Stomach (tissue), 9 donors: ENCODE data around the gene CCDC88C. TPM values are rescaled to one million over a fixed set of nuclear protein-coding genes. Genes with fewer than 3 reads are reported as not detected.

ENCODE experiments used
- DNase-seq, 2 donors: peaks; one replicate each; pipeline versions ENCODE4 v3.0.0 to v3.0.0-alpha.2; 2013 to 2019
- H3K27ac ChIP-seq, 5 donors: fragments of 200-600 bp in 4 of 5; sonication (generic) in 4 of 5; one replicate each; pipeline ENCODE4 v1.5.1; 2013 to 2019; ENCODE audit warnings: mild to moderate bottlenecking in 1 of 5, moderate library complexity in 1 of 5
- H3K27me3 ChIP-seq, 3 donors: fragments of 200-600 bp; sonication (generic); one replicate each; pipeline ENCODE4 v1.5.1; 2017 to 2019; ENCODE audit warnings: mixed run types in 1 of 3
- H3K36me3 ChIP-seq, 4 donors: fragments of 200-600 bp; sonication (generic); 1 replicate in 3 of 4; 2 replicates in 1 of 4; pipeline ENCODE4 v1.5.1; 2016 to 2019
- H3K4me1 ChIP-seq, 4 donors: fragments of 200-600 bp; sonication (generic); one replicate each; pipeline ENCODE4 v1.5.1; 2016 to 2019
- H3K4me3 ChIP-seq, 4 donors: fragments of 200-600 bp; sonication (generic) in 3 of 4; one replicate each; pipeline ENCODE4 v1.5.1; 2016 to 2019; ENCODE audit warnings: mild to moderate bottlenecking in 1 of 4
- H3K9me3 ChIP-seq, 4 donors: fragments of 200-600 bp; sonication (generic); one replicate each; pipeline ENCODE4 v1.5.1; 2016 to 2019
- CTCF ChIP-seq, 7 experiments: fragments of 450-650 bp in 4 of 7; fragments of 200-600 bp in 3 of 7; sonication (generic) in 3 of 7; IDR thresholded peaks; one replicate each; pipeline ENCODE4 v1.5.1; 2016 to 2019; ENCODE audit warnings: antibody characterized with exemption in 7 of 7, control low read depth in 2 of 7, mild to moderate bottlenecking in 1 of 7
- EP300 ChIP-seq: sonication (generic); formaldehyde crosslinking; IDR thresholded peaks from one replicate; pipeline ENCODE4 v1.6.1; 2017; ENCODE audit warnings: antibody characterized with exemption
- POLR2A ChIP-seq, 4 donors: fragments of 450-650 bp; IDR thresholded peaks; one replicate each; pipeline ENCODE4 v1.6.1; 2016; ENCODE audit warnings: antibody characterized with exemption in 4 of 4, control low read depth in 2 of 4, mild to moderate bottlenecking in 1 of 4, moderate library complexity in 1 of 4
- POLR2AphosphoS5 ChIP-seq, 3 donors: sonication (generic); formaldehyde crosslinking; IDR thresholded peaks; one replicate each; pipeline ENCODE4 v1.6.1; 2016; ENCODE audit warnings: antibody characterized with exemption in 3 of 3
- WGBS, 5 donors: extraction: QIAGEN DNeasy Blood & Tissue Kit in 3 of 5; methylation state at CpG; one replicate each; pipeline versions ENCODE4 v1.1.5 to v1.1.7; 2013 to 2018; 5-methylcytosine and 5-hydroxymethylcytosine counted together
- intact Hi-C: fragments of 100-400 bp; cut with DNase I; formaldehyde crosslinking; loops from one replicate; pipeline ENCODE4 v1.15.1; 2023; ENCODE audit warnings: low total_unique reads
- polyA plus RNA-seq, 3 donors: library from polyadenylated mRNA; stranded (reverse); fragments of 200-250 nt; gene quantifications; one replicate each; pipeline ENCODE4 v1.2.3, GENCODE V29; 2013
- total RNA-seq, 5 donors: library from RNA; depleted of rRNA; stranded (reverse); fragments of >200 nt; gene quantifications; one replicate each; pipeline versions ENCODE4 v1.1.0 to v1.2.3, GENCODE V29; 2014 to 2016
- donor health status: healthy with polysubstance abuse.
- donor health status: Bipolar disorder and iron deficiency.
- donor health status: healthy.

Gene CCDC88C
- total and polyA plus RNA-seq, 8 donors, result 10.5 to 66.9 (median 22.3) TPM

- H3K9me3 ChIP-seq, result no peaks in the 10 kb centered on the region
- peak overlapping the region; percentile 53 to 80 (median 61) for H3K27ac ChIP-seq
- DNase-seq, result peak; percentile 90 to 93
- peaks cover 21 to 46% (median 28%) of the 10 kb centered on the region in 4 donors for H3K4me1 ChIP-seq
- TF ChIP-seq CTCF (IDR thresholded peaks at IDR 0.05) (peak in 6 of 7 experiments; percentile 84 to 97 (median 96)), EP300 (no peak), POLR2AphosphoS5 (IDR thresholded peaks at IDR 0.05) (peak in 1 of 3 donors; percentile 34)
- H3K4me3 ChIP-seq, result peak overlapping the region in 3 of 4 donors; percentile 28 to 36 (median 34)
- peaks cover 0 to 51% (median 39%) of the 10 kb centered on the region in 4 donors for H3K36me3 ChIP-seq
- intact Hi-C loops, result loop anchor here (5.0 kb wide), 1 partner anchor 98 kb away; no protein-coding TSS in a partner anchor
- no peaks in the 10 kb centered on the region for H3K27me3 ChIP-seq
- WGBS, 5 donors, result 31 to 52% (median 39%) methylated on average over 24 to 25 of the region's 25 CpGs
These were observed 93.7 kb downstream of the CCDC88C start for GRCh38 chr14:91323671-91324605.

- Histone ChIP-seq H3K4me3 (no peak overlapping the region), H3K27me3 (no peaks in the 10 kb centered on the region), H3K27ac (peak overlapping the region in 4 of 5 donors; percentile 59 to 80 (median 62)), H3K9me3 (no peaks in the 10 kb centered on the region), H3K36me3 (peaks cover 0 to 54% (median 43%) of the 10 kb centered on the region in 4 donors), H3K4me1 (peaks cover 21 to 51% (median 32%) of the 10 kb centered on the region in 4 donors)
- WGBS, 5 donors, result 89 to 96% (median 92%) methylated on average over 6 of the region's 6 CpGs
- TF ChIP-seq POLR2AphosphoS5 (IDR thresholded peaks at IDR 0.05) (no peak), POLR2A (IDR thresholded peaks at IDR 0.05) (no peak), CTCF (IDR thresholded peaks at IDR 0.05) (no peak), EP300 (no peak)
- no peak for DNase-seq
- intact Hi-C loops, result loop anchor here (5.0 kb wide), 1 partner anchor 99 kb away; no protein-coding TSS in a partner anchor
These were observed 94.6 kb downstream of the CCDC88C start for GRCh38 chr14:91323031-91323430.

GRCh38 chr14:91322623-91323022 lies 95.0 kb downstream of the CCDC88C start:
- intact Hi-C loops, result loop anchor here (5.0 kb wide), 1 partner anchor 100 kb away; no protein-coding TSS in a partner anchor
- H3K36me3 ChIP-seq, result peaks cover 0 to 54% (median 43%) of the 10 kb centered on the region in 4 donors
- peaks cover 25 to 55% (median 36%) of the 10 kb centered on the region in 4 donors for H3K4me1 ChIP-seq
- H3K9me3 ChIP-seq, result no peaks in the 10 kb centered on the region
- H3K27me3 ChIP-seq, result no peaks in the 10 kb centered on the region
- WGBS, 5 donors, result 76 to 91% (median 86%) methylated on average over 6 of the region's 6 CpGs
- H3K4me3 ChIP-seq, result no peak overlapping the region
- no peak for DNase-seq
- H3K27ac ChIP-seq, result peak overlapping the region in 1 of 5 donors; percentile 80
- no peak for TF ChIP-seq POLR2A (IDR thresholded peaks at IDR 0.05)
- TF ChIP-seq CTCF (IDR thresholded peaks at IDR 0.05), result no peak
- TF ChIP-seq EP300, result no peak
- TF ChIP-seq POLR2AphosphoS5 (IDR thresholded peaks at IDR 0.05), result no peak

- Histone ChIP-seq H3K36me3 (peaks cover 0 to 59% (median 43%) of the 10 kb centered on the region in 4 donors), H3K27ac (no peak overlapping the region), H3K27me3 (no peaks in the 10 kb centered on the region), H3K9me3 (no peaks in the 10 kb centered on the region), H3K4me1 (peaks cover 32 to 55% (median 42%) of the 10 kb centered on the region in 4 donors), H3K4me3 (no peak overlapping the region)
- no peak for DNase-seq
- WGBS, 5 donors, result 77 to 90% (median 88%) methylated on average over 7 to 12 of the region's 12 CpGs
- TF ChIP-seq POLR2AphosphoS5 (IDR thresholded peaks at IDR 0.05) (no peak), POLR2A (IDR thresholded peaks at IDR 0.05) (no peak), CTCF (IDR thresholded peaks at IDR 0.05) (no peak), EP300 (no peak)
- intact Hi-C loops, result loop anchor here (5.0 kb wide), 1 partner anchor 101 kb away; no protein-coding TSS in a partner anchor
These were observed 96.5 kb downstream of the CCDC88C start for GRCh38 chr14:91321131-91321530.
